Suprapubic skin (tissue), 4 donors: ENCODE measurements around the gene SHROOM1. TPM values are rescaled to one million over a fixed set of nuclear protein-coding genes. Genes with fewer than 3 reads are reported as not detected.

ENCODE experiments used
- DNase-seq, 2 donors: peaks; one replicate each; pipeline ENCODE4 v3.0.0-alpha.2; 2019; ENCODE audit warnings: low spot score in 2 of 2
- H3K27ac ChIP-seq: fragments of 200-600 bp; sonication (generic); one replicate; pipeline ENCODE4 v1.5.1; 2019
- H3K27me3 ChIP-seq: fragments of 200-600 bp; sonication (generic); one replicate; pipeline ENCODE4 v1.5.1; 2019
- H3K36me3 ChIP-seq: fragments of 200-600 bp; sonication (generic); one replicate; pipeline ENCODE4 v1.5.1; 2019
- H3K4me1 ChIP-seq: fragments of 200-600 bp; sonication (generic); one replicate; pipeline ENCODE4 v1.5.1; 2019
- H3K4me3 ChIP-seq: fragments of 200-600 bp; sonication (generic); one replicate; pipeline ENCODE4 v1.5.1; 2019; ENCODE audit warnings: mild to moderate bottlenecking
- H3K9me3 ChIP-seq: fragments of 200-600 bp; sonication (generic); one replicate; pipeline ENCODE4 v1.5.1; 2019
- EP300 ChIP-seq: sonication (generic); formaldehyde crosslinking; IDR thresholded peaks from one replicate; pipeline ENCODE4 v1.6.1; 2017; ENCODE audit warnings: antibody characterized with exemption
- POLR2A ChIP-seq, 2 donors: fragments of 450-650 bp; IDR thresholded peaks; one replicate each; pipeline ENCODE4 v1.6.1; 2017; ENCODE audit warnings: antibody characterized with exemption in 2 of 2, mild to moderate bottlenecking in 2 of 2, moderate library complexity in 2 of 2
- POLR2AphosphoS5 ChIP-seq, 3 donors: sonication (generic); formaldehyde crosslinking; IDR thresholded peaks; one replicate each; pipeline ENCODE4 v1.6.1; 2017; ENCODE audit warnings: antibody characterized with exemption in 3 of 3
- WGBS: methylation state at CpG from one replicate; pipeline ENCODE4 v1.1.5; 2018; 5-methylcytosine and 5-hydroxymethylcytosine counted together
- total RNA-seq, 4 donors: library from RNA; depleted of rRNA; stranded (reverse); fragments of >200 nt; gene quantifications; one replicate each; pipeline ENCODE4 v1.1.0, GENCODE V29; 2016
- TF ChIP-seq, protein P1 (sequence below), 2 donors: fragments of 200-600 bp in 1 of 2; fragments of 450-650 bp in 1 of 2; sonication (generic) in 1 of 2; IDR thresholded peaks; one replicate each; pipeline ENCODE4 v1.5.1; 2016 to 2019; ENCODE audit warnings: antibody characterized with exemption in 2 of 2, mild to moderate bottlenecking in 1 of 2, moderate library complexity in 1 of 2

The SHROOM1 gene, protein sequence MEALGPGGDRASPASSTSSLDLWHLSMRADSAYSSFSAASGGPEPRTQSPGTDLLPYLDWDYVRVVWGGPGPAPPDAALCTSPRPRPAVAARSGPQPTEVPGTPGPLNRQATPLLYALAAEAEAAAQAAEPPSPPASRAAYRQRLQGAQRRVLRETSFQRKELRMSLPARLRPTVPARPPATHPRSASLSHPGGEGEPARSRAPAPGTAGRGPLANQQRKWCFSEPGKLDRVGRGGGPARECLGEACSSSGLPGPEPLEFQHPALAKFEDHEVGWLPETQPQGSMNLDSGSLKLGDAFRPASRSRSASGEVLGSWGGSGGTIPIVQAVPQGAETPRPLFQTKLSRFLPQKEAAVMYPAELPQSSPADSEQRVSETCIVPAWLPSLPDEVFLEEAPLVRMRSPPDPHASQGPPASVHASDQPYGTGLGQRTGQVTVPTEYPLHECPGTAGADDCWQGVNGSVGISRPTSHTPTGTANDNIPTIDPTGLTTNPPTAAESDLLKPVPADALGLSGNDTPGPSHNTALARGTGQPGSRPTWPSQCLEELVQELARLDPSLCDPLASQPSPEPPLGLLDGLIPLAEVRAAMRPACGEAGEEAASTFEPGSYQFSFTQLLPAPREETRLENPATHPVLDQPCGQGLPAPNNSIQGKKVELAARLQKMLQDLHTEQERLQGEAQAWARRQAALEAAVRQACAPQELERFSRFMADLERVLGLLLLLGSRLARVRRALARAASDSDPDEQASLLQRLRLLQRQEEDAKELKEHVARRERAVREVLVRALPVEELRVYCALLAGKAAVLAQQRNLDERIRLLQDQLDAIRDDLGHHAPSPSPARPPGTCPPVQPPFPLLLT
- 1 to 10 TPM in 3 of 4 donors, under 1 TPM in 1; 0.76 to 2.8 (median 2.3) TPM for total RNA-seq

DNA sequence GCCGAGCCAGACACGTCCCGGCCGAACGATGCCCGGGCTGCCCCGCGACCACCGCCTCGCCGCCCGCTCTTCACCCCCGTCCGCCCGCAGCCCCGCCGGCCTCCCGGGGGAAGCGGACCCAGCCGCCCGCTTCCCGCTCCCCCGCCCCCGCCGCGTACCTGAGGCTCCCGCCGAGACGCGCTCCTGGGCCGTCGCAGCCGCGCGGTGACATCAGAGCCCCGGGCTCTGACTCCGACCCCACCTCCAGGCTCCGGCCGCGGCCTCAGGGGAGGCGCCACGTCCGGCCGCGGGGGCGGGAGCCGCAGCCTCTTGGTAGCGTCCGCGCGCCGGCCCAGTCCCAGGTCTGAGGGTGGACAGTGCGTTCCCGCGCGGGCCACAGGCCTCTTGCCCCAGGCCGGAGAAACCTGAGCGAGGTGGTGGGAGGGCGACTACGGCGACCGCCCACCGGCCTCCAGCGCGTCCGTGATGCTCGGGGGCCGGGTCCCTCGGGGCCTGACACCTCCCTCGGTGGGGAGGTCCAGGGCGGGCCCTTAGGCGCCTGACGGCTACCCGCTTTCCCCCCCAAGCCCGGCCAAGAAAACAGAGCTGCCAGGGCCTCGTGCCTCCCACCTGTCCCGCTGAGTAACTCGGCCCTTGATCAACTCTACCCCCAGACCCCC, at the start of gene SHROOM1:
TSS of gene SHROOM1 (minus strand) at position 212 of the 659 bp plus-strand sequence. CDS start 4,507 bp downstream, outside the sequence.
- Histone ChIP-seq H3K36me3 (no peaks in the 10 kb centered on the region), H3K9me3 (no peaks in the 10 kb centered on the region), H3K27ac (peak within 1 kb of the TSS; percentile 74), H3K4me1 (peaks cover 22% of the 10 kb centered on the region), H3K27me3 (peaks cover 13% of the 10 kb centered on the region), H3K4me3 (peak within 1 kb of the TSS; percentile 87)
- WGBS: 25% methylated on average over 20 of the region's 78 CpGs
- TF ChIP-seq EP300 (no peak), POLR2A (IDR thresholded peaks at IDR 0.05) (no peak), POLR2AphosphoS5 (IDR thresholded peaks at IDR 0.05) (no peak)
- TF ChIP-seq, protein P1, sequence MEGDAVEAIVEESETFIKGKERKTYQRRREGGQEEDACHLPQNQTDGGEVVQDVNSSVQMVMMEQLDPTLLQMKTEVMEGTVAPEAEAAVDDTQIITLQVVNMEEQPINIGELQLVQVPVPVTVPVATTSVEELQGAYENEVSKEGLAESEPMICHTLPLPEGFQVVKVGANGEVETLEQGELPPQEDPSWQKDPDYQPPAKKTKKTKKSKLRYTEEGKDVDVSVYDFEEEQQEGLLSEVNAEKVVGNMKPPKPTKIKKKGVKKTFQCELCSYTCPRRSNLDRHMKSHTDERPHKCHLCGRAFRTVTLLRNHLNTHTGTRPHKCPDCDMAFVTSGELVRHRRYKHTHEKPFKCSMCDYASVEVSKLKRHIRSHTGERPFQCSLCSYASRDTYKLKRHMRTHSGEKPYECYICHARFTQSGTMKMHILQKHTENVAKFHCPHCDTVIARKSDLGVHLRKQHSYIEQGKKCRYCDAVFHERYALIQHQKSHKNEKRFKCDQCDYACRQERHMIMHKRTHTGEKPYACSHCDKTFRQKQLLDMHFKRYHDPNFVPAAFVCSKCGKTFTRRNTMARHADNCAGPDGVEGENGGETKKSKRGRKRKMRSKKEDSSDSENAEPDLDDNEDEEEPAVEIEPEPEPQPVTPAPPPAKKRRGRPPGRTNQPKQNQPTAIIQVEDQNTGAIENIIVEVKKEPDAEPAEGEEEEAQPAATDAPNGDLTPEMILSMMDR (IDR thresholded peaks at IDR 0.05): no peak
- peak in 1 of 2 donors; percentile 68 for DNase-seq

DNA sequence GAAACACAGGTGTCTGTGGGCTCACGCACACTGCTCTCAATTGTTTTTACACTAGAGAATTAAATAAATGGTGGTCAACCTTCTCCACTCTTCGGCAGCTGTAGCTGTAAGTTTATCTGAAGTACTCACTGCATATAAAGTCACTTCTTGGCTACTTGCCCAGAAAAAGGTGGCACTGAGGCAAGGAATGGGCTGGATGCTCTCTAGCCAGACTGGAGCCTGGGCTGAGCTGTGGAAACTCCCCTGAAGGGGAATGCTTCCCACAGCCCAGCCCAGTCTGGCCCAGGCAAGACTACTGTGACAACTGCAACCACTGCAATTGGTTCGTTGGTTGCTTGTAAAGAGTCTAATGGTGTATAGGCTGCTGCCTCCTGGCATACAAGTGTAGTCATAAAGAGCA, 47.5 kb upstream of the SHROOM1 start:
- Histone ChIP-seq H3K27ac (no peak overlapping the region), H3K4me1 (peaks cover 4% of the 10 kb centered on the region), H3K36me3 (peaks cover 64% of the 10 kb centered on the region), H3K4me3 (no peak overlapping the region), H3K27me3 (no peaks in the 10 kb centered on the region), H3K9me3 (no peaks in the 10 kb centered on the region)
- DNase-seq: no peak
- TF ChIP-seq, protein P1 (IDR thresholded peaks at IDR 0.05): no peak
- TF ChIP-seq EP300 (no peak), POLR2A (IDR thresholded peaks at IDR 0.05) (no peak), POLR2AphosphoS5 (IDR thresholded peaks at IDR 0.05) (no peak)
- WGBS: 73% methylated on average over 3 of the region's 3 CpGs

DNA sequence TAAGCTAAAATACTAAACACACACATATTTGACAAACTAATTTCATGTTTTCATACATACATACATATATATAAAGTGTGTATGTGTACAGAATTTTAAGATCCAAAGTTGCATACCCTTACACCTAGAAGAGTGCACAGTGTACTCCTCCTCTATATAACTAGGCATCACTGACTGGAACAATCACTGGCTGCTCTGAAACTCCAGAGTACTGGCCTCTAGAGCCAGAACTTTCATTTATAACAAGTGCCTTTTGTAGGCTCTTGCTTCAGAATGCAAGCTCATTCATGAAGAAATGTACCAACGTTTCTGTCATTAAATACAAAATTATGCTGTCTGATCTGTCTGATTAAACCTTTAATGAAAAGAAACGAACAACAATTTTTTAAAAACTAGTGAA, 47.0 kb upstream of the SHROOM1 start:
- Histone ChIP-seq H3K27ac (no peak overlapping the region), H3K4me3 (no peak overlapping the region), H3K4me1 (peaks cover 4% of the 10 kb centered on the region), H3K36me3 (peaks cover 62% of the 10 kb centered on the region), H3K27me3 (no peaks in the 10 kb centered on the region), H3K9me3 (no peaks in the 10 kb centered on the region)
- WGBS: 73% methylated on average over 2 of the region's 2 CpGs
- TF ChIP-seq EP300 (no peak), POLR2A (IDR thresholded peaks at IDR 0.05) (no peak), POLR2AphosphoS5 (IDR thresholded peaks at IDR 0.05) (no peak)
- TF ChIP-seq, protein P1 (IDR thresholded peaks at IDR 0.05): no peak
- DNase-seq: no peak

DNA sequence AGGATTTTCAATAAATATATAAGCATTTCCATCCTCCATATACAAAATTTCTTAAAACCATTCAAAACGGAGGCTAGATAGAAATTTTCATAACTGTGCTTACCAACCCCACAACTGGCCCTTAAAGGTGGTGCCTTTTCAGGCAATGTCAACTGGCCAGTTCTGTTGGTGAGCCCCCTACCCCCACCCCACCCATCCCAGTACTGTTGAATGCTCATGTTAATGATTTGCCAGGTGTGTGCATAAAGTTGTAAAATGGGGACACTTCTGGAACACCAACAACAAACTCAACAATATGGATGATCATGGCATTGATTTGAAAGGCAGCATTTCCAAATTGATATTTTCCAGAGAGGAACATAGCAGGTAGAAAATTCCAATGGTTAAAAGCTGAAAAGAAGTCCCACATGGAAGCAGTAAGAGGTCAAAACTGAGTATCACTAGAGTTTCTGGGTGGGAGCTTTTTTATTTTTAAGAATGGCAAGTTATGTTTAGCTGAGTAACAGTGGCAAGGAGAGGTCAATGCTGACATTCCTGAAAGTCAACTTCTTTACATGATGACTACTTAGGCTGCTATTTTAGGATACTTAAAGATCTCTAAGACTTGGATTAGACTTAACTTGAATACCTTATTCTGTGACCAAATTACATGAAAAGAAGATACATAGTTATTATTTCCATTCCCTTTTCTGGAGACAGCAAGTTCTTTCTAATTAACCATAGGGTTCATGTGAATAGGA, 45.7 kb upstream of the SHROOM1 start:
- 97% methylated on average over 1 of the region's 1 CpG for WGBS
- peaks cover 4% of the 10 kb centered on the region for H3K4me1 ChIP-seq
- H3K27ac ChIP-seq: no peak overlapping the region
- no peak for DNase-seq
- TF ChIP-seq EP300: no peak
- no peak for TF ChIP-seq POLR2AphosphoS5 (IDR thresholded peaks at IDR 0.05)
- no peak for TF ChIP-seq POLR2A (IDR thresholded peaks at IDR 0.05)
- TF ChIP-seq, protein P1 (IDR thresholded peaks at IDR 0.05): no peak
- H3K4me3 ChIP-seq: no peak overlapping the region
- H3K27me3 ChIP-seq: no peaks in the 10 kb centered on the region
- no peaks in the 10 kb centered on the region for H3K9me3 ChIP-seq
- peaks cover 52% of the 10 kb centered on the region for H3K36me3 ChIP-seq
